ENCODE results near the gene TMEM150B.
"Not testable (repeated sequence)": the region's sequence is repeated elsewhere in the genome, so short reads cannot be mapped to it uniquely, and the experiment has no call there.

GRCh38 chr19:55329791-55330190 lies 4.7 kb upstream of the TMEM150B start:
- not testable (repeated sequence) for TF ChIP-seq ZBTB33 (IDR thresholded peaks at IDR 0.05; ENCODE audit: borderline replicate concordance, low read depth); FOXM1 (IDR thresholded peaks at IDR 0.05; ENCODE audit: low read depth); MXI1 (IDR thresholded peaks at IDR 0.05; ENCODE audit: low read depth, low read length); GATA2 (CRISPR knock-in tag; IDR thresholded peaks at IDR 0.05); CTCF (IDR thresholded peaks at IDR 0.05); IRF3 (IDR thresholded peaks at IDR 0.05; ENCODE audit: low read depth, low read length); EP300 (IDR thresholded peaks at IDR 0.05; ENCODE audit: borderline replicate concordance in 1 of 2, low read depth in 1 of 2, low read length in 1 of 2); SMC3 (IDR thresholded peaks at IDR 0.05; ENCODE audit: low read depth, low read length); TAF1 (IDR thresholded peaks at IDR 0.05; ENCODE audit: borderline replicate concordance, low read depth, low read length); POLR2AphosphoS5 (IDR thresholded peaks at IDR 0.05; ENCODE audit: low read depth, low read length); FOXJ3 (CRISPR knock-in tag; IDR thresholded peaks at IDR 0.05)
